K562 (cell line): ENCODE results near the gene NTM. TPM values are rescaled to one million over a fixed set of nuclear protein-coding genes. Genes with fewer than 3 reads are reported as not detected.

ENCODE experiments used
- ATAC-seq: fragments of 200-7000 bp; cut with Tn5 transposase; 3 replicates; pipeline ENCODE4 v1.9.1; 2020; ENCODE audit warnings: moderate library complexity
- BruUV-seq: library from RNA; stranded (reverse); fragments of 400-500 nt; replicated peaks from 2 replicates; lab custom pipeline; 2021; lab: Mats Ljungman, UMichigan
- CTCF ChIA-PET: fragments of 300-600 bp; formaldehyde crosslinking; extraction: SDS; loops from one replicate; lab custom pipeline; 2021; ENCODE audit warnings: low intra/inter-chr PET ratio; lab: Yijun Ruan, JAX
- POLR2A ChIA-PET: fragments of 300-600, 350-650 bp; sonication (Branson Sonifier 250); formaldehyde crosslinking; extraction: SDS; loops from one replicate; lab custom pipeline; 2021; ENCODE audit warnings: antibody characterized with exemption, inconsistent platforms; lab: Yijun Ruan, JAX
- DNase-seq, 4 experiments: peaks; one replicate each; pipeline versions ENCODE4 v3.0.0 to v3.0.0-alpha.2; 2011 to 2018; ENCODE audit warnings: low spot score in 3 of 4, mixed read lengths in 3 of 4; ENCODE audit errors: extremely low read depth in 1 of 4
- FAIRE-seq: peaks from 2 replicates; lab custom pipeline; 2011; peaks lifted over from hg19 to GRCh38; lab: Jason Lieb, UNC
- H2AFZ ChIP-seq: 2 replicates; pipeline ENCODE4 v1.6.0; 2011; ENCODE audit warnings: low read depth, low read length, control low read depth, inconsistent platforms
- H3K27ac ChIP-seq: fragments of 200-600 bp; 3 replicates; pipeline ENCODE4 v1.8.0; 2011; ENCODE audit warnings: low read depth, mild to moderate bottlenecking, control low read depth, inconsistent platforms, low read length, moderate library complexity, mixed read lengths; ENCODE audit errors: extremely low read depth
- H3K27me3 ChIP-seq, 2 experiments: fragments of 300-600 bp in 1 of 2; 2 replicates in 1 of 2; 3 replicates in 1 of 2; pipeline versions ENCODE4 v1.6.0 to v1.8.0; 2011; ENCODE audit warnings: inconsistent platforms in 2 of 2, low read length in 2 of 2, mild to moderate bottlenecking in 1 of 2, mixed read lengths in 1 of 2, moderate library complexity in 1 of 2; ENCODE audit not compliant: control insufficient read depth in 2 of 2, insufficient read depth in 2 of 2
- H3K36me3 ChIP-seq: fragments of 300-600 bp; 3 replicates; pipeline ENCODE4 v1.8.0; 2011; ENCODE audit warnings: mild to moderate bottlenecking, low read length, inconsistent platforms; ENCODE audit not compliant: control insufficient read depth, insufficient read depth
- H3K4me1 ChIP-seq, 2 experiments: fragments of 200-600 bp in 1 of 2; replicated peaks in 1 of 2; 2 replicates in 1 of 2; 3 replicates in 1 of 2; pipeline versions ENCODE4 v1.5.1 to v1.8.0; 2011; ENCODE audit warnings: inconsistent platforms in 2 of 2, low read length in 2 of 2, mild to moderate bottlenecking in 1 of 2, mixed read lengths in 1 of 2, moderate library complexity in 1 of 2; ENCODE audit not compliant: control insufficient read depth in 2 of 2, insufficient read depth in 2 of 2
- H3K4me2 ChIP-seq: 2 replicates; pipeline ENCODE4 v1.6.1; 2011; ENCODE audit warnings: low read length, control low read depth, inconsistent platforms, mixed read lengths; ENCODE audit not compliant: insufficient read depth
- H3K4me3 ChIP-seq: fragments of 200-600 bp; sonication (generic), shearing (Covaris generic); 2 replicates; pipeline ENCODE4 v1.5.1; 2016; ENCODE audit warnings: control low read depth, inconsistent platforms
- H3K79me2 ChIP-seq: fragments of 200-600 bp; 3 replicates; pipeline ENCODE4 v1.8.0; 2011; ENCODE audit warnings: low read length, inconsistent platforms; ENCODE audit not compliant: control insufficient read depth, insufficient read depth
- H3K9ac ChIP-seq, 2 experiments: 2 replicates each; pipeline versions ENCODE4 v1.6.0 to v1.6.1; 2011; ENCODE audit warnings: low read depth in 2 of 2, low read length in 2 of 2, control low read depth in 1 of 2, inconsistent platforms in 1 of 2, mild to moderate bottlenecking in 1 of 2, mixed read lengths in 1 of 2; ENCODE audit not compliant: insufficient read depth in 1 of 2
- H3K9me1 ChIP-seq: one replicate; pipeline ENCODE4 v1.6.0; 2011; ENCODE audit warnings: inconsistent platforms, mild to moderate bottlenecking, low read length, moderate library complexity; ENCODE audit not compliant: control insufficient read depth, insufficient read depth
- H3K9me3 ChIP-seq: replicated peaks from 2 replicates; pipeline ENCODE4 v1.5.1; 2011; ENCODE audit warnings: low read depth, low read length, inconsistent platforms; ENCODE audit not compliant: control insufficient read depth, insufficient read depth
- H4K20me1 ChIP-seq: replicated peaks from 2 replicates; pipeline ENCODE4 v1.6.1; 2011; ENCODE audit warnings: low read length, inconsistent platforms, mixed read lengths; ENCODE audit not compliant: control insufficient read depth, insufficient read depth
- ZBTB17 ChIP-seq: fragments of 450-650 bp; formaldehyde crosslinking; IDR thresholded peaks from 2 replicates; pipeline ENCODE4 v1.4.0; 2020; ENCODE audit warnings: mild to moderate bottlenecking
- ZNF134 ChIP-seq: fragments of 250-450 bp; sonication (Bioruptor Pico); conservative IDR thresholded peaks from 2 replicates; pipeline ENCODE4 v1.4.0; 2020
- ZNF589 ChIP-seq: fragments of 200-800 bp; sonication (Bioruptor generic); IDR thresholded peaks from 2 replicates; pipeline ENCODE4 v1.6.1; 2016; ENCODE audit warnings: low read depth, missing genetic modification characterization, missing compliant biosample characterization
- WGBS: fragments of 100-300 bp; shearing (Covaris generic); methylation state at CpG from one replicate; pipeline ENCODE4 v1.1.6; 2016; ENCODE audit warnings: low coverage, mixed read lengths; ENCODE audit not compliant: insufficient coverage; ENCODE audit errors: missing lambda C conversion rate; 5-methylcytosine and 5-hydroxymethylcytosine counted together
- in situ Hi-C: fragments of 300-500 bp; cut with MboI; formaldehyde crosslinking; loops from 4 replicates; pipeline ENCODE4 v1.15.0; 2018; ENCODE audit warnings: inconsistent platforms, mixed read lengths
- intact Hi-C: fragments of 100-400 bp; cut with micrococcal nuclease; formaldehyde crosslinking; loops from 2 replicates; pipeline ENCODE4 v1.14.2; 2022
- polyA plus RNA-seq, 8 experiments: library from polyadenylated mRNA; depleted of rRNA in 4 of 8; stranded (reverse) in 5 of 8; unstranded in 3 of 8; fragments of >200 nt; fragmentation: Nextera tagmentation in 2 of 8; fragmentation: Illumina TruSeq in 1 of 8; extraction: Ambion mirVana in 2 of 8; extraction: Trizol in 1 of 8; gene quantifications; 2 replicates each; pipeline versions ENCODE4 v1.2.1 to v1.2.3, GENCODE V29; 2011 to 2014; ENCODE audit warnings: inconsistent platforms in 1 of 8, missing spikeins in 1 of 8
- total RNA-seq, 7 experiments: library from RNA; depleted of rRNA in 6 of 7; stranded (reverse); fragments of >200 nt in 6 of 7; fragmentation: Illumina TruSeq in 2 of 7; extraction: Trizol in 2 of 7; gene quantifications; 2 replicates each; pipeline versions ENCODE4 v1.2.1 to v1.2.3, GENCODE V29; 2011 to 2021; ENCODE audit warnings: low replicate concordance in 1 of 7
- TF ChIP-seq, protein P1 (sequence below): fragments of 450-650 bp; formaldehyde crosslinking; IDR thresholded peaks from 2 replicates; pipeline ENCODE4 v1.4.0; 2020; ENCODE audit warnings: mild to moderate bottlenecking, moderate library complexity
- TF ChIP-seq, protein P2 (sequence below), 3 experiments: fragments of 200-800 bp in 1 of 3; sonication (Bioruptor generic) in 1 of 3; sonication (generic) in 1 of 3; formaldehyde crosslinking in 1 of 3; IDR thresholded peaks; 2 replicates each; pipeline versions ENCODE4 v1.6.1 to v1.8.0; 2016 to 2022; ENCODE audit warnings: mild to moderate bottlenecking in 2 of 3, missing compliant biosample characterization in 2 of 3, missing genetic modification characterization in 2 of 3, missing genetic modification reagents in 1 of 3
- TF ChIP-seq, protein P3 (sequence below), 2 experiments: fragments of 450-650 bp; formaldehyde crosslinking in 1 of 2; IDR thresholded peaks; 2 replicates each; pipeline versions ENCODE4 v1.4.0 to v1.6.1; 2014 to 2020; ENCODE audit warnings: mild to moderate bottlenecking in 2 of 2, borderline replicate concordance in 1 of 2, low read depth in 1 of 2

NTM gene
- total and polyA plus RNA-seq, 9 of the 15 experiments (the other 6 are each of a cell fraction or from before 2014, with no cell fraction given) = not detected

DNA sequence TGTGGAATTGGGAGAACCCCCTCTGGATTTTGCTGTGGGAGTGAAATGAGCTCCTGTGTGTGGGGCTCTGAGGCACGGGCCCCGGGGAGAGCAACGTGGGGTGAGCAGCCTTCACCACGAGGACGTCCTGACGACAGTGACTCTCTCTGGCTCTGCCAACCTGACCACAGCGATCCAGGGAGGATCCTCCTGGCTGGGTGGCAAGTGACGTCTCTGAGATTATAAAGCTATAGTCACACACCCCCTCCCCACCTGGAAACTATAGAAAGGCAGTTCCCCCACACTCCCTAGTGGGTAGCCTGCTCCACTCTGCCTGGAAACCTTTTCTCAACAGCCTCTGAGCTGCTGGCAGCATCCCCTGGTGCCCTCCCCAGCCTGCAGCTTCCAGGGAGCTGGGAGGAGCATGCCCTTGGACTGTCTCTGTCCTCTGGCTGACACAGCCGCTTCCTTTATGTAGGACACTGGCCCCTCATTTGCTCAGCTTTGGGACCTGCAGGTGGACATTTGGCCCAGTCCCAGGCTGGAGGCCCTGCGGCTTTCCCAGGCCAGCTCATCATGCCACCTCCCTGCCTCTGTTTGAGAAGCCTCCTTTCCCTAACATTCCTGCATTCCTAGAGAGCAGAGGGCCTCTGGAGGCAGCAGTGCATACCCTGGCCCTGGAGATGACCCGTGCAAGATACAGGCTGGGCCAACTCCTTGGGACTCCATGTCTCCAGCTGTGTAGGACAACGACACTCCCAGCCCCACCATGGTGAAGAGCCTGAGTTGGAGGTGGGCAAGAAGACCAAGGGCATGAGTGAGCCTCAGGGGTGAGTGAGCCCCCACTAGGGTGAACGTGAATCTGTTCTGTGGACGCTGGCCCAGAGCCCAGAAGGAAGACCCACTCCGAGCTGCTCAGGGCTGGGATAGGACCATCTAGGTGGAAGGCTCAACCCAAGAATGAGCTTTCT lies 314.0 kb downstream of the NTM start:
- ATAC-seq = no peak
- Histone ChIP-seq H2AFZ (no peak overlapping the region), H3K9me1 (no peaks in the 10 kb centered on the region), H3K4me1 (peaks cover 0 to 7% of the 10 kb centered on the region in 2 experiments; a peak in 2 of 5 replicates), H3K36me3 (no peaks in the 10 kb centered on the region), H3K27me3 (peaks cover 0 to 11% of the 10 kb centered on the region in 2 experiments; a peak in 3 of 5 replicates), H3K9ac (no peak overlapping the region), H3K4me2 (no peak overlapping the region), H3K79me2 (no peaks in the 10 kb centered on the region), H4K20me1 (no peaks in the 10 kb centered on the region), H3K4me3 (no peak overlapping the region), H3K9me3 (no peaks in the 10 kb centered on the region), H3K27ac (no peak overlapping the region)
- intact Hi-C loops = no loop called here
- BruUV-seq = no TSS peak
- DNase-seq = no peak
- ChIA-PET POLR2A (no interaction called here), CTCF (no interaction called here)
- 0% methylated on average over 9 of the region's 15 CpGs for WGBS
- no peak for FAIRE-seq
- in situ Hi-C loops = no loop called here
- no peak for TF ChIP-seq ZNF589 (CRISPR knock-in tag)
- TF ChIP-seq, protein P1, sequence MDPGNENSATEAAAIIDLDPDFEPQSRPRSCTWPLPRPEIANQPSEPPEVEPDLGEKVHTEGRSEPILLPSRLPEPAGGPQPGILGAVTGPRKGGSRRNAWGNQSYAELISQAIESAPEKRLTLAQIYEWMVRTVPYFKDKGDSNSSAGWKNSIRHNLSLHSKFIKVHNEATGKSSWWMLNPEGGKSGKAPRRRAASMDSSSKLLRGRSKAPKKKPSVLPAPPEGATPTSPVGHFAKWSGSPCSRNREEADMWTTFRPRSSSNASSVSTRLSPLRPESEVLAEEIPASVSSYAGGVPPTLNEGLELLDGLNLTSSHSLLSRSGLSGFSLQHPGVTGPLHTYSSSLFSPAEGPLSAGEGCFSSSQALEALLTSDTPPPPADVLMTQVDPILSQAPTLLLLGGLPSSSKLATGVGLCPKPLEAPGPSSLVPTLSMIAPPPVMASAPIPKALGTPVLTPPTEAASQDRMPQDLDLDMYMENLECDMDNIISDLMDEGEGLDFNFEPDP (CRISPR knock-in tag) = no peak
- TF ChIP-seq ZNF134 (CRISPR knock-in tag) = no peak
- TF ChIP-seq ZBTB17 (CRISPR knock-in tag) = no peak
- TF ChIP-seq, protein P2, sequence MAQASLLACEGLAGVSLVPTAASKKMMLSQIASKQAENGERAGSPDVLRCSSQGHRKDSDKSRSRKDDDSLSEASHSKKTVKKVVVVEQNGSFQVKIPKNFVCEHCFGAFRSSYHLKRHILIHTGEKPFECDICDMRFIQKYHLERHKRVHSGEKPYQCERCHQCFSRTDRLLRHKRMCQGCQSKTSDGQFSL (CRISPR knock-in tag; IDR thresholded peaks at IDR 0.05) = no peak
- TF ChIP-seq, protein P2 (tag; IDR thresholded peaks at IDR 0.05) = no peak
- TF ChIP-seq, protein P3, sequence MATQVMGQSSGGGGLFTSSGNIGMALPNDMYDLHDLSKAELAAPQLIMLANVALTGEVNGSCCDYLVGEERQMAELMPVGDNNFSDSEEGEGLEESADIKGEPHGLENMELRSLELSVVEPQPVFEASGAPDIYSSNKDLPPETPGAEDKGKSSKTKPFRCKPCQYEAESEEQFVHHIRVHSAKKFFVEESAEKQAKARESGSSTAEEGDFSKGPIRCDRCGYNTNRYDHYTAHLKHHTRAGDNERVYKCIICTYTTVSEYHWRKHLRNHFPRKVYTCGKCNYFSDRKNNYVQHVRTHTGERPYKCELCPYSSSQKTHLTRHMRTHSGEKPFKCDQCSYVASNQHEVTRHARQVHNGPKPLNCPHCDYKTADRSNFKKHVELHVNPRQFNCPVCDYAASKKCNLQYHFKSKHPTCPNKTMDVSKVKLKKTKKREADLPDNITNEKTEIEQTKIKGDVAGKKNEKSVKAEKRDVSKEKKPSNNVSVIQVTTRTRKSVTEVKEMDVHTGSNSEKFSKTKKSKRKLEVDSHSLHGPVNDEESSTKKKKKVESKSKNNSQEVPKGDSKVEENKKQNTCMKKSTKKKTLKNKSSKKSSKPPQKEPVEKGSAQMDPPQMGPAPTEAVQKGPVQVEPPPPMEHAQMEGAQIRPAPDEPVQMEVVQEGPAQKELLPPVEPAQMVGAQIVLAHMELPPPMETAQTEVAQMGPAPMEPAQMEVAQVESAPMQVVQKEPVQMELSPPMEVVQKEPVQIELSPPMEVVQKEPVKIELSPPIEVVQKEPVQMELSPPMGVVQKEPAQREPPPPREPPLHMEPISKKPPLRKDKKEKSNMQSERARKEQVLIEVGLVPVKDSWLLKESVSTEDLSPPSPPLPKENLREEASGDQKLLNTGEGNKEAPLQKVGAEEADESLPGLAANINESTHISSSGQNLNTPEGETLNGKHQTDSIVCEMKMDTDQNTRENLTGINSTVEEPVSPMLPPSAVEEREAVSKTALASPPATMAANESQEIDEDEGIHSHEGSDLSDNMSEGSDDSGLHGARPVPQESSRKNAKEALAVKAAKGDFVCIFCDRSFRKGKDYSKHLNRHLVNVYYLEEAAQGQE (IDR thresholded peaks at IDR 0.05; ENCODE audit: borderline replicate concordance) = no peak
- TF ChIP-seq, protein P3 (CRISPR knock-in tag; IDR thresholded peaks at IDR 0.05; ENCODE audit: low read depth) = no peak
